GM12872 (cell line): ENCODE data around the gene ITGB1.

ENCODE experiments used
- TF ChIP-seq, protein P1 (sequence below): IDR thresholded peaks from 3 replicates; pipeline ENCODE4 v1.5.1; 2011; ENCODE audit warnings: low read depth, mild to moderate bottlenecking, low read length, moderate library complexity; ENCODE audit not compliant: insufficient read depth

The ITGB1 gene

DNA sequence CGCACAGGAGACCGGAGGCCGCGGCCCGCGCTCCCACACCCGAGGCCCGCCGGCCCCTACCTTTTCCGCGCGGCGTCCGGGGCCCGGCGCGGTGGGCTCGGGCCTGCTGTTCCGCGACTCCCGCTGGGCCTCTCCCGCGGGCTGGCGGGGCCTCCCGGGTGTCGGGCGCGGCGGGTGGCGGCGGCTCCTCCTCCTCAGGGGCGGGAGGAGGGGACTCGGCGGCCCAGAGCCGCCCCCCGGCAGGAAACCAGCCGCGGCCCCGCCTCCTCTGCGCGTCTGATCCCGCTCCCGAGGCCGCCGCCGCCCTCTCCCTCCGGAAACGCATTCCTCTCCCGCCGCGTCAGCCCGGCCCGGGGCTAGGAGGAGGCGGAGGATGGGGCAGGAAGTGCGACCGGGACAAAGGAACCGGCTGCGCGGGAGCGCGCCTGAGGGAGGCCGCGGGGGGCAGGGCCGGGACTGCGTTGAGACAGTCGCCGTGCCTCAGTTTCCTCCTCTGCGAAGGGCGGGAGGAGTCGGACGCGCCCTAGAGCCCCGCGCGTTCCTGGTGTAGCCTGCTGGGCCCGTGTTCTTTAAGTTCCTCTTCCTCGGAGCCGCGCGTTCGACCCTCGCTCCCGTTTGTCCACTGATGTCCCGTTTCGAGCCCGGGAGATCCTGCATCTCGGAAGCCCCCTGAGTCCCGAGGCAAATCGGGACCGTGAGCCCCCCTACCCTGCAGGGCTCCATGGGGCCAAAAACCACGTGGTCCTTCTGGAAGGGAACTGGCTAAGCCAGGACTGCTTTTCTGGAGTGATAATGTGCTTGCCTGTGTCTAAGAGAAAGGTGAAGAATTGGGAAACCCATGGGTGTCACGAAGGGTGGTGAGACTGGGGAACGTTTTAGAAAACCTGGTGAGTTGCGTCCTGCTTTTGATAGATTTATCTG lies at the start of gene ITGB1:
Gene ITGB1 (minus strand): TSS at position 146 of the 921 bp plus-strand sequence. CDS start 22,672 bp downstream, outside the sequence.
- TF ChIP-seq, protein P1, sequence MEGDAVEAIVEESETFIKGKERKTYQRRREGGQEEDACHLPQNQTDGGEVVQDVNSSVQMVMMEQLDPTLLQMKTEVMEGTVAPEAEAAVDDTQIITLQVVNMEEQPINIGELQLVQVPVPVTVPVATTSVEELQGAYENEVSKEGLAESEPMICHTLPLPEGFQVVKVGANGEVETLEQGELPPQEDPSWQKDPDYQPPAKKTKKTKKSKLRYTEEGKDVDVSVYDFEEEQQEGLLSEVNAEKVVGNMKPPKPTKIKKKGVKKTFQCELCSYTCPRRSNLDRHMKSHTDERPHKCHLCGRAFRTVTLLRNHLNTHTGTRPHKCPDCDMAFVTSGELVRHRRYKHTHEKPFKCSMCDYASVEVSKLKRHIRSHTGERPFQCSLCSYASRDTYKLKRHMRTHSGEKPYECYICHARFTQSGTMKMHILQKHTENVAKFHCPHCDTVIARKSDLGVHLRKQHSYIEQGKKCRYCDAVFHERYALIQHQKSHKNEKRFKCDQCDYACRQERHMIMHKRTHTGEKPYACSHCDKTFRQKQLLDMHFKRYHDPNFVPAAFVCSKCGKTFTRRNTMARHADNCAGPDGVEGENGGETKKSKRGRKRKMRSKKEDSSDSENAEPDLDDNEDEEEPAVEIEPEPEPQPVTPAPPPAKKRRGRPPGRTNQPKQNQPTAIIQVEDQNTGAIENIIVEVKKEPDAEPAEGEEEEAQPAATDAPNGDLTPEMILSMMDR = no peak

DNA sequence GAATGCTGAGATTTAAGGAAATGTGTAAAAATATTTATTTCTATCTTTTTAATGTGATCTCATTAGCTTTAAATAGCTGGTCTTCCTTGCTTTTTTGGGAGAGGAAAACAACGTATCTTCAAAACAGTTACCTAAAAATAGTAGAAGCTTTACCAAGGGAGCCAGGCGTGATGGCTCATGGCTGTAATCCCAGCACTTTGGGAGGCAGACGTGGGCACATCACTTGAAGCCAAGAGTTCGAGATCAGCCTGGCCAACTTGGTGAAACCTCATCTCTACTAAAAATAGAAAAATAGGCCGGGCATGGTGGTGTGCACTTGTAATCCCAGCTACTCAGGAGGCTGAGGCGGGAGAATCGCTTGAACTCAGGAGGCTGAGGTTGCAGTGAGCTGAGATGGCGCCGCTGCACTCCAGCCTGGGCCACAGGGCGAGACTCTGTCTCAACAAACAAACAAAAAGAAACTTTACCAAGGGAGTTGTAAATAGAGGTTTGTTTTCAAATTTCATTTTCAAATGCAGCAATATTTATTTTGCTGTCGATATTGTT lies 48.4 kb upstream of the ITGB1 start:
- TF ChIP-seq, protein P1 = no peak

DNA sequence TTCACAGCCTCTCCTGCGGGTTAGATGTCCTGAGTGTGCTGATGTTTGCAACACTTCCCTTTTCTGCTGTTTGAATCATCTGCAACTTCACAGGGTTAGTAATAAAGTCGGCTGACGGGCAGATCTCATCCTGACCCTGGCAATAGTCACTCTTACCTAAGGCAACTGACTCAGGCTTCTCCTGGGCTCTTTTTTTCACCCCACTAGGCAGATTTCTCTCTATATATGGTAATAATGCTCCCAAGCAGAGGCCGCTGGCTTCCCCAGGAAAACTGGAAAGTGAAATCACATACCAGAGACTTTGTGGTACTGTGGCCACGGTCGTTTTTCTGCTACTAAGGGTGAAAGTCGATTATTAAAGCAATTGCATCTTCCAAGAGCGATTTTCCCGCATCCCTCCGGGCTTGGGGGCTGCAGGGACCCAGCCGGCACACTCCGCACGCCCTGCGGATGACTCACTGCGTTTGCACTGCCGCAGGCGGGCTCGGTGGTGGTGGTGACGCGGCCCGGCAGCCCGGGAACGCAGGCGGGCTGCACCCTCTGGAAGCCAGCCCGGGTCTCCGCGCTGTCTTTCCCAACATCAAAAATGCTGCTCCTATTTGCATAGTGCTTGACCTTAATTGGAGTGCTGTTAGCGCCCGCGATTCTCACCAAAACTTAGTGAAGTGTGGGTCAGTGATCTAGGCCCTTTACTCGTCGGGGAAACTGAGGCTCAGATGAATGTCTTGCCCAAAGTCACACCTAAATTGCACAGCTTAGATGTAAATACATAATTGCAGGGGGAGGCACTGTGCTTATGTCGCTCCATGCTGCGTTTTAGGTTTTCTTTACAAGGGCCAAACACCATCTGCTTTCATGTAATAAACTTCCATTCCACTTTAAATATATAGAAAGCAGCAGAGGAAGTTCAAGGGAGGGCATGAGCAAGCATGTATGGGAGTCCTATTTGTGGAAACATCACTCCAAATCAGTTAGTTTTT lies 47.6 kb upstream of the ITGB1 start:
- TF ChIP-seq, protein P1 = no peak

DNA sequence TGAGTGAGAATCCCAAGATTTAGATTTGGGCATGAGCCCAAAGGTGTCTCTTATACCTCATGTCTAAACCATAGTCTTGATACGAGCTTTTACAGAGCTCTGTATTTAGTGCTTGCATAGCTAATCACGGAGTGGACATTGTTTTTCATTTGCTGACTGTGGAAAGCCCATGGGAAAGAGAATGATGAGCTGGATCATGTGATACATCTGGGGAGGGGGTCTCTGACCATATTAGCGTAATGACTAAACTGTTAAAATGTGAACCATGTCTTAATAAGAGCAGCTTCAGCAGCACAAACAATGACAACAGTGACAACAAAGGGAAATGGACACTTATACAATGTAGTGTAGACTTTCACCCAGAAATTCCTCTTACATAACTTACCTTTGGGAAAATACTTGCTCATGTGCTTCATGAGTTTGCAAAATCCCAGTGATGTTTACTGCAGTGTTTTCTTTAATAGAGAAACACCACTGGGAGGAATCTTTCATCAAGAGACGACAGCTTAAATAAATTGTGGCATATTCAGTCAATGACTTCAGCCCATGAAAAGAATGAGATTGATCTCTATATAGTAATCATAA lies 44.0 kb upstream of the ITGB1 start:
- TF ChIP-seq, protein P1 = no peak

DNA sequence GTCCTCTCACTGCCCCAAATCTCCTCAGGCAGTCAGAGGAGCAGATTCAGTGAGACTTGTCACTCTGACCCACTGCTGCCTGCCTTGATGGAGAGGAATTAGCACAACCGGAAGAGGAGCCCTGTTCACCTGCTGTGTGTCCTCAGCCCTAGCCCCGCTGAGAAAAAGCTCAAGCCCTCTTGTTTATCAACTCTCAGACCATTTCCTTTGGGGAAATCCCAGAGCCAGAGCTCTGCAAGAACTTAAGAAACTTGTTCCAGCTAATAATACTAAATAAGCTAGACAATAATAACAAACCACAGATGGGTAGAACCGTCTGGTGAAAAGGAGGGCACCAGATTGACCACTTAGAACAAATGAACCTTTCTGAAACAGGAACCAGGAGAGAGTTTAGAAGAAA lies 37.7 kb upstream of the ITGB1 start:
- TF ChIP-seq, protein P1 = no peak

DNA sequence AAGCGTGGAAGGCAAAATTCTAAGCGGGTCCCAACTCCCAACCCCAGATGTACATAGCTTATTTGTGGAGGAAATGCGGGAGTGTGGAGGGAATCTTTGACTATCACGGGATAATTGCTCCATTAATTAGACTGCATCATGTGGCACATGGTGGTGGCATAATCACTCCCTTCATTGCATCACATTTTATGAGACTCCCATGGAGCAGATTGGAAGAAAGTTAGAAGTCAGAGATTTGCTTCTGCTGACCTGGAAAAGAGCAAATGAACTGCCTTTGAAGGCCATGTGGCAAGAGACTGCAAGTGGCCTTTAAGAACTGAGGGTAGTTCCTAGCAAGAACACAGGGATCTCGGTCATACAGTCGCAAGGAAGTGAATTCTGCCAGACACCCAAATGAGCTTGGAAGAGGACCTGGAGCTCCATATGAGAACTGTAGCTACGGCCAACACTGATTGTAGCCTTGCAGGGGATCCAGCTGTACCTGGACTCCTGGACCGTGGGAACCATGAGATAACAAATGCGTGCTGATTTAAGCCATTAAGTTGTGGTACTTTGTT lies 37.1 kb upstream of the ITGB1 start:
- TF ChIP-seq, protein P1 = no peak
